WTC11 (cell line): ENCODE data around the gene TXNRD1. TPM values are rescaled to one million over a fixed set of nuclear protein-coding genes. Genes with fewer than 3 reads are reported as not detected.

ENCODE experiments used
- ATAC-seq: fragments of 200-7000 bp; cut with Tn5 transposase; 2 replicates; pipeline ENCODE4 v1.10.0; 2021; ENCODE audit warnings: mild to moderate bottlenecking, moderate library complexity
- CTCF ChIA-PET: fragments of 300-600 bp; sonication (Branson Sonifier 250); formaldehyde crosslinking; loops from one replicate; lab custom pipeline; 2021; ENCODE audit warnings: antibody characterized with exemption; lab: Charles Lee
- POLR2A ChIA-PET: fragments of 350-600 bp; sonication (Branson Sonifier 250); formaldehyde crosslinking; loops from one replicate; lab custom pipeline; 2021; ENCODE audit warnings: antibody characterized with exemption; lab: Charles Lee
- DNase-seq: peaks from one replicate; pipeline ENCODE4 v3.0.0; 2021; ENCODE audit warnings: low spot score
- H3K27ac Mint-ChIP-seq: 2 replicates; pipeline ENCODE4 v1.8.0; 2021; ENCODE audit warnings: mixed read lengths
- H3K27me3 Mint-ChIP-seq: 2 replicates; pipeline ENCODE4 v1.8.0; 2021; ENCODE audit warnings: low read depth, mild to moderate bottlenecking, moderate library complexity, mixed read lengths
- H3K36me3 Mint-ChIP-seq: 2 replicates; pipeline ENCODE4 v1.8.0; 2021; ENCODE audit warnings: mixed read lengths
- H3K4me1 Mint-ChIP-seq: 2 replicates; pipeline ENCODE4 v1.8.0; 2022; ENCODE audit warnings: mixed read lengths
- H3K4me3 Mint-ChIP-seq: 2 replicates; pipeline ENCODE4 v1.8.0; 2021; ENCODE audit warnings: mild to moderate bottlenecking, moderate library complexity, mixed read lengths
- H3K9me3 Mint-ChIP-seq: 2 replicates; pipeline ENCODE4 v1.8.0; 2021; ENCODE audit warnings: mixed read lengths
- AFF4 ChIP-seq: sonication (generic); formaldehyde crosslinking; IDR thresholded peaks from 2 replicates; pipeline ENCODE4 v1.8.1; 2023; ENCODE audit warnings: mild to moderate bottlenecking, missing genetic modification reagents, borderline replicate concordance
- ATF1 ChIP-seq: sonication (generic); formaldehyde crosslinking; IDR thresholded peaks from 2 replicates; pipeline ENCODE4 v1.8.1; 2023; ENCODE audit warnings: mild to moderate bottlenecking, moderate library complexity, missing genetic modification reagents
- ATF6 ChIP-seq: sonication (generic); formaldehyde crosslinking; IDR thresholded peaks from 2 replicates; pipeline ENCODE4 v1.8.1; 2023; ENCODE audit warnings: mild to moderate bottlenecking, missing genetic modification reagents
- CREB1 ChIP-seq: sonication (generic); formaldehyde crosslinking; IDR thresholded peaks from 2 replicates; pipeline ENCODE4 v1.8.0; 2023; ENCODE audit warnings: mild to moderate bottlenecking, missing genetic modification reagents
- FOXJ3 ChIP-seq: sonication (generic); formaldehyde crosslinking; IDR thresholded peaks from 2 replicates; pipeline ENCODE4 v1.9.0; 2021; ENCODE audit warnings: missing genetic modification reagents, mild to moderate bottlenecking, borderline replicate concordance
- FOXK1 ChIP-seq: sonication (generic); formaldehyde crosslinking; IDR thresholded peaks from 2 replicates; pipeline ENCODE4 v1.8.0; 2022; ENCODE audit warnings: mild to moderate bottlenecking, moderate library complexity, missing genetic modification reagents
- FOXP1 ChIP-seq: sonication (generic); formaldehyde crosslinking; IDR thresholded peaks from 2 replicates; pipeline ENCODE4 v1.8.0; 2022; ENCODE audit warnings: missing genetic modification reagents, mild to moderate bottlenecking, moderate library complexity, borderline replicate concordance
- GRHL2 ChIP-seq: fragments of 250-450 bp; sonication (Bioruptor Pico); IDR thresholded peaks from 2 replicates; pipeline ENCODE4 v1.8.0; 2022; ENCODE audit warnings: mild to moderate bottlenecking, moderate library complexity; ENCODE audit not compliant: insufficient replicate concordance, severe bottlenecking
- HMGA2 ChIP-seq: fragments of 250-450 bp; sonication (Bioruptor Pico); IDR thresholded peaks from 2 replicates; pipeline ENCODE4 v1.4.0; 2021; ENCODE audit warnings: mild to moderate bottlenecking, moderate library complexity
- NR3C1 ChIP-seq: sonication (generic); formaldehyde crosslinking; conservative IDR thresholded peaks from 2 replicates; pipeline ENCODE4 v1.8.1; 2023; ENCODE audit warnings: low read depth, mild to moderate bottlenecking, missing genetic modification reagents
- PRRX2 ChIP-seq: fragments of 250-450 bp; sonication (Bioruptor Pico); IDR thresholded peaks from 2 replicates; pipeline ENCODE4 v1.8.0; 2021; ENCODE audit warnings: mild to moderate bottlenecking
- SMAD4 ChIP-seq: sonication (generic); formaldehyde crosslinking; IDR thresholded peaks from 2 replicates; pipeline ENCODE4 v1.8.0; 2022; ENCODE audit warnings: mild to moderate bottlenecking, missing genetic modification reagents
- SOX15 ChIP-seq: fragments of 250-450 bp; sonication (Bioruptor Pico); IDR thresholded peaks from 2 replicates; pipeline ENCODE4 v1.9.0; 2021; ENCODE audit warnings: mild to moderate bottlenecking
- TEAD1 ChIP-seq: sonication (generic); formaldehyde crosslinking; IDR thresholded peaks from 2 replicates; pipeline ENCODE4 v1.8.0; 2022; ENCODE audit warnings: mild to moderate bottlenecking, missing genetic modification reagents
- TEAD4 ChIP-seq: sonication (generic); formaldehyde crosslinking; IDR thresholded peaks from 2 replicates; pipeline ENCODE4 v1.8.0; 2022; ENCODE audit warnings: mild to moderate bottlenecking, missing genetic modification reagents
- ZBTB21 ChIP-seq: sonication (generic); formaldehyde crosslinking; IDR thresholded peaks from 2 replicates; pipeline ENCODE4 v1.8.1; 2023; ENCODE audit warnings: mild to moderate bottlenecking, missing genetic modification reagents, borderline replicate concordance
- ZNF232 ChIP-seq: sonication (generic); formaldehyde crosslinking; IDR thresholded peaks from 2 replicates; pipeline ENCODE4 v1.8.0; 2022; ENCODE audit warnings: mild to moderate bottlenecking, missing genetic modification reagents
- ZSCAN18 ChIP-seq: fragments of 250-450 bp; sonication (Bioruptor Pico); IDR thresholded peaks from 2 replicates; pipeline ENCODE4 v2.1.2; 2022; ENCODE audit warnings: mild to moderate bottlenecking, moderate library complexity
- total RNA-seq: library from RNA; stranded (reverse); gene quantifications from 3 replicates; pipeline ENCODE4 v1.2.3, GENCODE V29; 2021
- TF ChIP-seq, protein P1 (sequence below): sonication (generic); formaldehyde crosslinking; IDR thresholded peaks from 2 replicates; pipeline ENCODE4 v1.8.0; 2022; ENCODE audit warnings: mild to moderate bottlenecking, missing genetic modification reagents
- TF ChIP-seq, protein P2 (sequence below): fragments of 250-450 bp; sonication (Bioruptor Pico); IDR thresholded peaks from 2 replicates; pipeline ENCODE4 v1.9.0; 2021; ENCODE audit warnings: mild to moderate bottlenecking
- TF ChIP-seq, protein P3 (sequence below): sonication (generic); formaldehyde crosslinking; IDR thresholded peaks from 2 replicates; pipeline ENCODE4 v1.8.1; 2022; ENCODE audit warnings: low read depth, mild to moderate bottlenecking, moderate library complexity, missing genetic modification reagents, borderline replicate concordance
- TF ChIP-seq, protein P4 (sequence below): sonication (generic); formaldehyde crosslinking; IDR thresholded peaks from 2 replicates; pipeline ENCODE4 v1.8.1; 2022; ENCODE audit warnings: mild to moderate bottlenecking, missing genetic modification reagents, moderate library complexity, borderline replicate concordance
- TF ChIP-seq, protein P5 (sequence below): sonication (generic); formaldehyde crosslinking; IDR thresholded peaks from 2 replicates; pipeline ENCODE4 v1.8.1; 2023; ENCODE audit warnings: mild to moderate bottlenecking, moderate library complexity, missing genetic modification reagents

TXNRD1 gene
- total RNA-seq, 1 experiment from 2014 or later, result 113 TPM

DNA sequence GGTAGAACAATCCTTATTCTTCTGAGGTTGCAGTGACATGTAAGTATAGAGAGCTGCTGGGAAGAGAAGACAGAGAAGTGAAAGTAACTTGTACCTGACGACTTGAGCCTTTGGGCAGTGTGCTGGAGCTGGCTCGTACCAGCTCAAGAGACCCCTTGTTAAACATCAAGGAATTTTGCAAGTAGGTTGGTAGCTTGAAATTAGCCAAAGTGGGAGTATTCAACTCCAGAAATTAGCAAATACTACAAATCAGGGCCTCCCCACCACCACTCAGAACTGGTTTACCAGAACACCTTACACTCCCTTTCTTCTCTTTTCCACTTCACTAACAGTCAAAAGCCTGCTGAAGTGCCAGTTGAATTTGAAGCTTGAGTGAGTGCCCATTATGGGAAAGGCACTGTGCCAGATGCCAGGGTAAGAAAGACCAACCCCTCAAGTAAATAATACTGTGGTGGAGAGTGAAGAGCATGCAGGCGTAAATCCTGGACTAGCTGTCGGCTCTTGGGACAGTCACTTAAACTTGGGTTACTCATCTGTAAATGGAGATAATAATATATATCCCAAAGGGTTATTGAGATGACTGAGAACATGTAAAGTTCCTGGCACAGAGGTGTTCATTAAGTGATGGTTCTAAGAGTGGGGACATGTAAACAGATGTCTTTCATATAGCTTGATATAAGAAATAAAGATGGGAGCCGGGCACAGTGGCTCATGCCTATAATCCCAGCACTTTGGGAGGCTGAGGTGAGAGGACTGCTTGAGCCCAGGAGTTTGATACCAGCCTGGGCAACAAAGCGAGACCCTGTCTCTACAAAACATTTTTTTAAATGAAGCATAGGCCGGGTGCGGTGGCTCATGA, 60.9 kb downstream of the TXNRD1 start:
- no peak overlapping the region for H3K27ac Mint-ChIP-seq

GRCh38 chr12:104279164-104279563, 63.6 kb downstream of the TXNRD1 start:
- Mint-ChIP-seq H3K27me3 (no peaks in the 10 kb centered on the region; the same call in 1 of the 2 replicates), H3K4me1 (peaks cover 4% of the 10 kb centered on the region), H3K4me3 (no peak overlapping the region), H3K27ac (no peak overlapping the region), H3K36me3 (no peaks in the 10 kb centered on the region), H3K9me3 (peaks cover 7% of the 10 kb centered on the region; the same call in 1 of the 2 replicates)
- ATAC-seq, result no peak
- no peak for DNase-seq
- ChIA-PET POLR2A (interaction anchor here (0.7 kb wide), 1 partner anchor 8 kb away, joined by 3 read pairs; no protein-coding TSS in a partner anchor), CTCF (no interaction called here)
- TF ChIP-seq SMAD4 (CRISPR knock-in tag), result no peak
- TF ChIP-seq TEAD1, result no peak
- no peak for TF ChIP-seq ATF6
- TF ChIP-seq, protein P1, sequence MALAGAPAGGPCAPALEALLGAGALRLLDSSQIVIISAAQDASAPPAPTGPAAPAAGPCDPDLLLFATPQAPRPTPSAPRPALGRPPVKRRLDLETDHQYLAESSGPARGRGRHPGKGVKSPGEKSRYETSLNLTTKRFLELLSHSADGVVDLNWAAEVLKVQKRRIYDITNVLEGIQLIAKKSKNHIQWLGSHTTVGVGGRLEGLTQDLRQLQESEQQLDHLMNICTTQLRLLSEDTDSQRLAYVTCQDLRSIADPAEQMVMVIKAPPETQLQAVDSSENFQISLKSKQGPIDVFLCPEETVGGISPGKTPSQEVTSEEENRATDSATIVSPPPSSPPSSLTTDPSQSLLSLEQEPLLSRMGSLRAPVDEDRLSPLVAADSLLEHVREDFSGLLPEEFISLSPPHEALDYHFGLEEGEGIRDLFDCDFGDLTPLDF (CRISPR knock-in tag), result no peak
- TF ChIP-seq, protein P2, sequence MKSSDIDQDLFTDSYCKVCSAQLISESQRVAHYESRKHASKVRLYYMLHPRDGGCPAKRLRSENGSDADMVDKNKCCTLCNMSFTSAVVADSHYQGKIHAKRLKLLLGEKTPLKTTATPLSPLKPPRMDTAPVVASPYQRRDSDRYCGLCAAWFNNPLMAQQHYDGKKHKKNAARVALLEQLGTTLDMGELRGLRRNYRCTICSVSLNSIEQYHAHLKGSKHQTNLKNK (CRISPR knock-in tag), result no peak
- TF ChIP-seq, protein P3, sequence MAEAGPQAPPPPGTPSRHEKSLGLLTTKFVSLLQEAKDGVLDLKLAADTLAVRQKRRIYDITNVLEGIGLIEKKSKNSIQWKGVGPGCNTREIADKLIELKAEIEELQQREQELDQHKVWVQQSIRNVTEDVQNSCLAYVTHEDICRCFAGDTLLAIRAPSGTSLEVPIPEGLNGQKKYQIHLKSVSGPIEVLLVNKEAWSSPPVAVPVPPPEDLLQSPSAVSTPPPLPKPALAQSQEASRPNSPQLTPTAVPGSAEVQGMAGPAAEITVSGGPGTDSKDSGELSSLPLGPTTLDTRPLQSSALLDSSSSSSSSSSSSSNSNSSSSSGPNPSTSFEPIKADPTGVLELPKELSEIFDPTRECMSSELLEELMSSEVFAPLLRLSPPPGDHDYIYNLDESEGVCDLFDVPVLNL (CRISPR knock-in tag), result no peak
- TF ChIP-seq, protein P4, sequence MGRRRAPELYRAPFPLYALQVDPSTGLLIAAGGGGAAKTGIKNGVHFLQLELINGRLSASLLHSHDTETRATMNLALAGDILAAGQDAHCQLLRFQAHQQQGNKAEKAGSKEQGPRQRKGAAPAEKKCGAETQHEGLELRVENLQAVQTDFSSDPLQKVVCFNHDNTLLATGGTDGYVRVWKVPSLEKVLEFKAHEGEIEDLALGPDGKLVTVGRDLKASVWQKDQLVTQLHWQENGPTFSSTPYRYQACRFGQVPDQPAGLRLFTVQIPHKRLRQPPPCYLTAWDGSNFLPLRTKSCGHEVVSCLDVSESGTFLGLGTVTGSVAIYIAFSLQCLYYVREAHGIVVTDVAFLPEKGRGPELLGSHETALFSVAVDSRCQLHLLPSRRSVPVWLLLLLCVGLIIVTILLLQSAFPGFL (CRISPR knock-in tag), result no peak
- no peak for TF ChIP-seq CREB1 (CRISPR knock-in tag)
- TF ChIP-seq, protein P5, sequence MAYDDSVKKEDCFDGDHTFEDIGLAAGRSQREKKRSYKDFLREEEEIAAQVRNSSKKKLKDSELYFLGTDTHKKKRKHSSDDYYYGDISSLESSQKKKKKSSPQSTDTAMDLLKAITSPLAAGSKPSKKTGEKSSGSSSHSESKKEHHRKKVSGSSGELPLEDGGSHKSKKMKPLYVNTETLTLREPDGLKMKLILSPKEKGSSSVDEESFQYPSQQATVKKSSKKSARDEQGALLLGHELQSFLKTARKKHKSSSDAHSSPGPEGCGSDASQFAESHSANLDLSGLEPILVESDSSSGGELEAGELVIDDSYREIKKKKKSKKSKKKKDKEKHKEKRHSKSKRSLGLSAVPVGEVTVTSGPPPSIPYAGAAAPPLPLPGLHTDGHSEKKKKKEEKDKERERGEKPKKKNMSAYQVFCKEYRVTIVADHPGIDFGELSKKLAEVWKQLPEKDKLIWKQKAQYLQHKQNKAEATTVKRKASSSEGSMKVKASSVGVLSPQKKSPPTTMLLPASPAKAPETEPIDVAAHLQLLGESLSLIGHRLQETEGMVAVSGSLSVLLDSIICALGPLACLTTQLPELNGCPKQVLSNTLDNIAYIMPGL (CRISPR knock-in tag), result no peak
- no peak for TF ChIP-seq FOXP1
- no peak for TF ChIP-seq AFF4 (CRISPR knock-in tag)
- TF ChIP-seq GRHL2 (CRISPR knock-in tag), result no peak
- no peak for TF ChIP-seq PRRX2 (CRISPR knock-in tag)
- no peak for TF ChIP-seq TEAD4
- no peak for TF ChIP-seq ZSCAN18 (CRISPR knock-in tag)
- no peak for TF ChIP-seq HMGA2
- TF ChIP-seq SOX15 (CRISPR knock-in tag), result no peak
- no peak for TF ChIP-seq FOXJ3

More for the DNA sequence above, 60.9 kb downstream of the TXNRD1 start:
- POLR2A ChIA-PET, result interaction anchor here (1.0 to 1.9 kb wide), 3 partner anchors 10 to 11 kb away, joined by 3 to 7 read pairs (median 3); no protein-coding TSS in a partner anchor
- CTCF ChIA-PET, result interaction anchor here (1.4 kb wide), 1 partner anchor 23 kb away, joined by 4 read pairs; no protein-coding TSS in a partner anchor
- H3K9me3 Mint-ChIP-seq, result peaks cover 5% of the 10 kb centered on the region
- no peaks in the 10 kb centered on the region for H3K36me3 Mint-ChIP-seq
- H3K27me3 Mint-ChIP-seq, result no peaks in the 10 kb centered on the region; the same call in 1 of the 2 replicates
- peaks cover 4% of the 10 kb centered on the region for H3K4me1 Mint-ChIP-seq
- no peak overlapping the region for H3K4me3 Mint-ChIP-seq
- DNase-seq, result no peak
- no peak for ATAC-seq
- TF ChIP-seq NR3C1 (no peak), ZBTB21 (CRISPR knock-in tag) (no peak), ATF1 (CRISPR knock-in tag) (no peak), ZNF232 (CRISPR knock-in tag) (no peak), FOXK1 (CRISPR knock-in tag) (no peak)
